BE2C (cell line): ENCODE results near the gene MYO18B.
A peak's percentile ranks its signal among the peaks of the same experiment; 100 is the strongest.
"Not testable (repeated sequence)": the region's sequence is repeated elsewhere in the genome, so short reads cannot be mapped to it uniquely, and the experiment has no call there.

ENCODE experiments used
- DNase-seq: peaks from one replicate; pipeline ENCODE4 v3.0.0-alpha.2; 2020
- H3K27me3 ChIP-seq: fragments of 250-450 bp; sonication (Bioruptor Pico); 2 replicates; pipeline ENCODE4 v1.5.1; 2020; ENCODE audit warnings: mild to moderate bottlenecking
- H3K36me3 ChIP-seq: fragments of 250-450 bp; sonication (Bioruptor Pico); 2 replicates; pipeline ENCODE4 v1.5.1; 2020; ENCODE audit warnings: mild to moderate bottlenecking
- H3K4me1 ChIP-seq: fragments of 250-450 bp; sonication (Bioruptor Pico); 2 replicates; pipeline ENCODE4 v1.5.1; 2020
- H3K4me3 ChIP-seq: 2 replicates; pipeline ENCODE4 v1.5.1; 2011; ENCODE audit warnings: low read depth, low read length
- H3K9me3 ChIP-seq: fragments of 250-450 bp; sonication (Bioruptor Pico); 2 replicates; pipeline ENCODE4 v1.5.1; 2020
- CTCF ChIP-seq: IDR thresholded peaks from 2 replicates; pipeline ENCODE4 v1.5.1; 2012; ENCODE audit warnings: mild to moderate bottlenecking, low read depth, low read length

MYO18B gene

GRCh38 chr22:25970999-25971811 is 229.2 kb downstream of the MYO18B start:
- H3K4me3 ChIP-seq: no peak overlapping the region

GRCh38 chr22:25972397-25972796 is 230.4 kb downstream of the MYO18B start:
- Histone ChIP-seq H3K9me3 (no peaks in the 10 kb centered on the region), H3K36me3 (no peaks in the 10 kb centered on the region), H3K4me3 (no peak overlapping the region), H3K4me1 (no peaks in the 10 kb centered on the region; the same call in 1 of the 2 replicates), H3K27me3 (no peaks in the 10 kb centered on the region; the same call in 1 of the 2 replicates)
- TF ChIP-seq CTCF: no peak
- no peak for DNase-seq

More at GRCh38 chr22:25970999-25971811, 229.2 kb downstream of the MYO18B start:
- no peak for TF ChIP-seq CTCF
- peaks cover 3% of the 10 kb centered on the region; the same call in 1 of the 2 replicates for H3K4me1 ChIP-seq
- H3K9me3 ChIP-seq: no peaks in the 10 kb centered on the region
- no peak for DNase-seq
- H3K27me3 ChIP-seq: no peaks in the 10 kb centered on the region; the same call in 1 of the 2 replicates
- H3K36me3 ChIP-seq: no peaks in the 10 kb centered on the region

- no peaks in the 10 kb centered on the region for H3K4me1 ChIP-seq
These were observed 234.4 kb downstream of the MYO18B start for GRCh38 chr22:25976356-25976755.

GRCh38 chr22:25979968-25980367 is 238.0 kb downstream of the MYO18B start:
- no peak for DNase-seq
- no peak for TF ChIP-seq CTCF
- Histone ChIP-seq H3K9me3 (no peaks in the 10 kb centered on the region), H3K36me3 (no peaks in the 10 kb centered on the region), H3K4me1 (no peaks in the 10 kb centered on the region), H3K27me3 (no peaks in the 10 kb centered on the region; the same call in 1 of the 2 replicates), H3K4me3 (no peak overlapping the region)

More at GRCh38 chr22:25976356-25976755, 234.4 kb downstream of the MYO18B start:
- Histone ChIP-seq H3K36me3 (no peaks in the 10 kb centered on the region), H3K27me3 (no peaks in the 10 kb centered on the region; the same call in 1 of the 2 replicates), H3K9me3 (no peaks in the 10 kb centered on the region), H3K4me3 (no peak overlapping the region)
- no peak for TF ChIP-seq CTCF
- DNase-seq: no peak

- not testable (repeated sequence) for H3K4me3 ChIP-seq, DNase-seq, H3K4me1 ChIP-seq, H3K27me3 ChIP-seq, H3K36me3 ChIP-seq, H3K9me3 ChIP-seq
These were observed 242.9 kb downstream of the MYO18B start for GRCh38 chr22:25984911-25985310.

GRCh38 chr22:25987948-25988347 is 246.0 kb downstream of the MYO18B start:
- Histone ChIP-seq H3K9me3 (no peaks in the 10 kb centered on the region), H3K4me1 (no peaks in the 10 kb centered on the region), H3K36me3 (no peaks in the 10 kb centered on the region), H3K27me3 (no peaks in the 10 kb centered on the region; the same call in 1 of the 2 replicates), H3K4me3 (no peak overlapping the region)
- peak; percentile 47 for DNase-seq
- no peak for TF ChIP-seq CTCF
